ENCODE results near the gene DHRS12.

DHRS12 gene

DNA sequence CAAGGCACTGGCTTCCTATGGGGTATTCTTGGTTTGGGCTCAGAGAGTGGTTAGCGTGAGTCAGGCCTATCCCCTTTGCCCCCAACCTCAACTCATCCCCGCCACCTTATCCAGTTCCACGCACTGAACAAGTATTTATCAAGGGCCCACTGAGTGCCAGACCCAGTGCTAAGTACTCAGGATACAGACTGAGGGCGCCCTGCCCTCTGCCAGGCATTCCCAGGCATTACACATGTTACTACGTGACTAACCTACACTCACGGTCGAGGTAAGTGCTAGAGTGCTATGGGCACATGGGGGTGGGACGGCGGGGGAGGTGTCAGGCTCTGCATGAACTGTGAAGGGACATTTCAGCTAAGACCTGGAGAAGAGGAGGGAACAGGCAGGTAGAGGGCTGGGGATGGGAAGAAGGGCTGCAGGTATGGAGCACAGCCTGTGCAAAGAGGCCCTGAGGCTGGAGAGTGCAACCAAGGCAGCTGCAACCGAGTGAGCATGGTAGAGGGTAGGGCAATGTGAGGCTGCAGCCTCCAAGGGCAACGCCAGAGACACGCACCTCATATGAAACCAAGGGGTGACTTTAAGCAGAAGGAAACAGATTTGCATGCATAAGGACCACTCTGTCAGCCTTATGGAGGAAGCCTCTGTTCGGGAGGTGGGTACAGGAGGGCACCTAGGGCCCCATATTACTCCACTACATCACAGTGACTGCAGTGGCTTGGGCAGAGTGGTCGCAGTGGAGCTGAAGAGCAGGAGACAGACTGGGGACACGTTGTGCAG, 22.5 kb downstream of the DHRS12 start:
- H2AFZ ChIP-seq (ENCODE audit: low read length), result no peak overlapping the region
- no peak overlapping the region for H3K4me3 ChIP-seq (ENCODE audit: low read depth, low read length, poor library complexity, severe bottlenecking)
- H4K20me1 ChIP-seq (ENCODE audit: insufficient read depth, low read length), result no peaks in the 10 kb centered on the region
- H3K36me3 ChIP-seq (ENCODE audit: insufficient read depth, low read length), result no peaks in the 10 kb centered on the region
- H3K9ac ChIP-seq (ENCODE audit: low read length), result no peak overlapping the region
- H3K27ac ChIP-seq (ENCODE audit: low read depth, low read length, poor library complexity, severe bottlenecking), result no peak overlapping the region
- TF ChIP-seq EZH2 (IDR thresholded peaks at IDR 0.05; ENCODE audit: borderline replicate concordance, low read length), result no peak
- TF ChIP-seq CTCF (IDR thresholded peaks at IDR 0.05; ENCODE audit: low read length), result peak; percentile 38; the same call in 1 of the 2 replicates
- peaks cover 8% of the 10 kb centered on the region for H3K4me1 ChIP-seq (ENCODE audit: insufficient read depth, low read length, severe bottlenecking)
- no peak overlapping the region for H3K4me2 ChIP-seq (ENCODE audit: low read length)
- no peaks in the 10 kb centered on the region for H3K9me2 ChIP-seq (ENCODE audit: low read depth, low read length)
- H3K9me3 ChIP-seq (ENCODE audit: low read length), result no peaks in the 10 kb centered on the region
- no peaks in the 10 kb centered on the region; the same call in 1 of the 2 replicates for H3K27me3 ChIP-seq (ENCODE audit: insufficient read depth, low read length)
- no peaks in the 10 kb centered on the region for H3F3A ChIP-seq (ENCODE audit: insufficient read depth, low read length)
- no peaks in the 10 kb centered on the region for H3K79me2 ChIP-seq (ENCODE audit: insufficient read depth, low read length)

DNA sequence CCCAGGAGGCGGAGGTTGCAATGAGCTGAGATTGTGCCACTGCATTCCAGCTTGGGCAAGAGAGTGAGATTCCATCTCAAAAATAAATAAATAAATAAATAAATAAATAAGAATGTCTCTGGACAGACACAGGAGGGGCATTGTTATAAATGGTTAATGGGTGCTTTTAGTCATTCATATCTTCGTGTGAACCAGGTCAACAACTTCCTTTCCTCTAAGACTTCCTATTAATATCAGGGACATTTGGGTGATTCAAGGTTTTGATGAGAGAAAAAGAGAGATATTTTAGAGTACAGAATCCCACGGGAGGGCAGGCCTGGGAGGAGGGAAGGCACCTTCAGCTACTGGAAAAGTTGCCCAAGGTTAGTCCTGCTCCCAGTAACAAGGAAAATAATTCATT, 23.9 kb downstream of the DHRS12 start:
- H3K9me2 ChIP-seq (ENCODE audit: low read depth, low read length), result no peaks in the 10 kb centered on the region
- H3K4me1 ChIP-seq (ENCODE audit: insufficient read depth, low read length, severe bottlenecking), result peaks cover 8% of the 10 kb centered on the region
- no peaks in the 10 kb centered on the region for H3K9me3 ChIP-seq (ENCODE audit: low read length)
- no peak for TF ChIP-seq EZH2 (IDR thresholded peaks at IDR 0.05; ENCODE audit: borderline replicate concordance, low read length)
- TF ChIP-seq CTCF (IDR thresholded peaks at IDR 0.05; ENCODE audit: low read length), result no peak
- no peak overlapping the region for H2AFZ ChIP-seq (ENCODE audit: low read length)
- no peaks in the 10 kb centered on the region for H3K79me2 ChIP-seq (ENCODE audit: insufficient read depth, low read length)
- H3K27ac ChIP-seq (ENCODE audit: low read depth, low read length, poor library complexity, severe bottlenecking), result no peak overlapping the region
- no peaks in the 10 kb centered on the region for H4K20me1 ChIP-seq (ENCODE audit: insufficient read depth, low read length)
- H3K9ac ChIP-seq (ENCODE audit: low read length), result no peak overlapping the region
- no peak overlapping the region for H3K4me3 ChIP-seq (ENCODE audit: low read depth, low read length, poor library complexity, severe bottlenecking)
- H3K4me2 ChIP-seq (ENCODE audit: low read length), result no peak overlapping the region
- H3K27me3 ChIP-seq (ENCODE audit: insufficient read depth, low read length), result no peaks in the 10 kb centered on the region; the same call in 1 of the 2 replicates
- H3F3A ChIP-seq (ENCODE audit: insufficient read depth, low read length), result no peaks in the 10 kb centered on the region
- H3K36me3 ChIP-seq (ENCODE audit: insufficient read depth, low read length), result no peaks in the 10 kb centered on the region

DNA sequence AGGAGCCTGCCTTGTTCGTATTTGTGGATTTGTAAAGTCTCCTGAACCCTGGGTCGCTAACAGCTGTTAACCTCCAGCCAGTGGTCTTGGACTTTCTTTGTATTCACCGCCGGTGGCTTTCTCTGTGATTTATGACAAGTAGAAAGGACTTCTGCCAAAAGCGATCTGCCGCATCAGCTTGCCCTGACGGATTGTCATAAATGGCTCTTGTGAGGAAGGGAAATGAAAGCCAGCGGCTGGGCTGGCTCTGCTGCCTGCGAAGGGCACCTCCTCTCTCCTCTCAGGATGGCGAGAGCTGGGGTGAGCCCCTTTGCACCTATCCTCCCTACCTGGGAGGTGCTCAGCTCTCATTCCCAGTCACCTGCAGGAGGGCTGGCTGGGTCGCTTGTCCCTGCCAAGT, 25.6 kb downstream of the DHRS12 start:
- H3K79me2 ChIP-seq (ENCODE audit: insufficient read depth, low read length), result no peaks in the 10 kb centered on the region
- no peaks in the 10 kb centered on the region for H3F3A ChIP-seq (ENCODE audit: insufficient read depth, low read length)
- H3K4me3 ChIP-seq (ENCODE audit: low read depth, low read length, poor library complexity, severe bottlenecking), result no peak overlapping the region
- H3K36me3 ChIP-seq (ENCODE audit: insufficient read depth, low read length), result no peaks in the 10 kb centered on the region
- no peaks in the 10 kb centered on the region; the same call in 1 of the 2 replicates for H3K27me3 ChIP-seq (ENCODE audit: insufficient read depth, low read length)
- H3K4me1 ChIP-seq (ENCODE audit: insufficient read depth, low read length, severe bottlenecking), result peaks cover 8% of the 10 kb centered on the region
- no peak overlapping the region for H3K9ac ChIP-seq (ENCODE audit: low read length)
- TF ChIP-seq EZH2 (IDR thresholded peaks at IDR 0.05; ENCODE audit: borderline replicate concordance, low read length), result no peak
- no peak for TF ChIP-seq CTCF (IDR thresholded peaks at IDR 0.05; ENCODE audit: low read length)
- H2AFZ ChIP-seq (ENCODE audit: low read length), result no peak overlapping the region
- H3K9me2 ChIP-seq (ENCODE audit: low read depth, low read length), result no peaks in the 10 kb centered on the region
- no peak overlapping the region for H3K4me2 ChIP-seq (ENCODE audit: low read length)
- H4K20me1 ChIP-seq (ENCODE audit: insufficient read depth, low read length), result no peaks in the 10 kb centered on the region
- no peaks in the 10 kb centered on the region for H3K9me3 ChIP-seq (ENCODE audit: low read length)
- H3K27ac ChIP-seq (ENCODE audit: low read depth, low read length, poor library complexity, severe bottlenecking), result no peak overlapping the region

All from OCI-LY1 (cell line).